Inferior parietal cortex (tissue), 1 donor: ENCODE results near the gene CSPG5.

Experiments used
- DNase-seq: peaks from one replicate; pipeline ENCODE4 v3.0.0-alpha.2; 2016; ENCODE audit errors: extremely low spot score

The CSPG5 gene

GRCh38 chr3:47578691-47579632, at the start of gene CSPG5:
Gene CSPG5, minus strand, starts transcription at chr3:47578865. Its CDS starts 172 bp downstream, at chr3:47578693.
- no peak for DNase-seq

DNA sequence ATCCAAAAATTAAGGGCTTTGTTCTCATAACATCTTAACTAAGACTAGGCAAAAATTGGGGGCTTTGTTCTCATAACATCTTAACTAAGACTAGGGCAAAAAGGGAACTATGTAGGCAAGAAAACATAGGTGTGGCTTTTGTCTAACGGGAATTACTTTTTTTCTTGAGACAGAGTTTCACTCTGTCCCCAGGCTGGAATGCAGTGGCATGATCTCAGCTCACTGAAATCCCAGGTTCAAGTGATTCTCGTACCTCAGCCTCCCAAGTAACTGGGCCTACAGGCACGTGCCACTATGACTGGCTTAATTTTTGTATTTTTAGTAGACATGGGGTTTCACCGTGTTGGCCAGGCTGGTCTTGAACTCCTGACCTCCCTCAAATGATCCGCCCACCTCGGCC, 49.8 kb upstream of the CSPG5 start:
- DNase-seq = no peak

GRCh38 chr3:47622671-47623461, 44.2 kb upstream of the CSPG5 start:
- DNase-seq = no peak

GRCh38 chr3:47617086-47618010, 38.7 kb upstream of the CSPG5 start:
- DNase-seq = no peak

DNA sequence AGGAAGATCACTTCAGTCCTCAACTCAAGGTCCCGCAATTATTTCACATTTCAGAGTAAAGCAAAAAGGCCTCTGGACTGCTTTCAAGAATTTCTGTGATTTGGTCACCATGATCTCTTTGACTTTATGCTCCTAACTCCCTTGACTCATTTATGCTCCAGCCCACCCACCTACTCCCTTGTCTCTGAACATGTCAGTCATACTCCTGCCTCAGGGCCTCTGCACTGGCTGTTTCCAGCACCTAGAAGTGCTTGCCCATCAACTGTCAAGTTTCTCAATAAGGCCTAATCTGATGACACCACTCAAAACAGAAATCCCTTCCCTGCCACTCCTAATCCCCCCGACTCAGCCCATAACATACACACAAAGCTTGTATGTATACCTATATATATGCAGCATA, 36.1 kb upstream of the CSPG5 start:
- DNase-seq = no peak

DNA sequence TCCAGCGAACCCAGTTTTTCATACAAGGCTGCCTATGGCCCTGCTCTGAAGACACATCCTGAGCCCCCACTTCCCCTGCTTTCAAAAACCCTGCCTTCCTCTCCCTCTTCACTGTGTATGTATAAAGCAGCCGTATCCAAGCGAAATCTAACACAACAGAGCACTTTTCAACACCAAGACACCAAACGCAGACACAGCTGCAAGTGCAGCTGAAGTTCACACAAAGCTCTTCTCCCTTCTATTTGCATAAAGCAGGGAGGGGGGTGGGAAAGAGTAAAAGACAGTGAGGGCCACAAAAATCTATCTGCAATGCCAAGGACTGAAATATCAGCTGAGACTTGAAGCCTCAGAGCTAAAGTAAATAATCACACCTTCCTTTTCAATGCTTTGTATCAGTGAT, 35.1 kb upstream of the CSPG5 start:
- peak; percentile 51 for DNase-seq

DNA sequence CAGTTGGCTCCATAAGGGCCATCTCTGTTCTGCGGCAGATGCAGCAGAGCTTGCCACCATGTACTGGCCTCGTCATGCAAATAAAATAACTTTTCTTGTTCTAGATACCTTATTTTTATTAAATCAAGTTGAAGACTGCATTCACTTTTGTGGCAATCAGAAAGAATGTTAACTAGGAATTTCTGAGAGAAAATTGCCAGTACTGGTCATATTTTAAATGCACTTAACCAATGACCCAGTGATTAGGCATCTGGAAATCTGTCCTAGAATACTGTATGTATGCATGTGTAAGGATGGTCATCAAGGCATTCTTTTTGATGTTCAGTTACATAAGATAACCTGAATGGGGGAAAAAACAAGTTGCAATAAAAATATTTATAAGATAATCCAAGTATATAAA, 34.2 kb upstream of the CSPG5 start:
- no peak for DNase-seq

- peak; percentile 70 for DNase-seq
These were observed 33.5 kb upstream of the CSPG5 start for GRCh38 chr3:47612178-47612577.

DNA sequence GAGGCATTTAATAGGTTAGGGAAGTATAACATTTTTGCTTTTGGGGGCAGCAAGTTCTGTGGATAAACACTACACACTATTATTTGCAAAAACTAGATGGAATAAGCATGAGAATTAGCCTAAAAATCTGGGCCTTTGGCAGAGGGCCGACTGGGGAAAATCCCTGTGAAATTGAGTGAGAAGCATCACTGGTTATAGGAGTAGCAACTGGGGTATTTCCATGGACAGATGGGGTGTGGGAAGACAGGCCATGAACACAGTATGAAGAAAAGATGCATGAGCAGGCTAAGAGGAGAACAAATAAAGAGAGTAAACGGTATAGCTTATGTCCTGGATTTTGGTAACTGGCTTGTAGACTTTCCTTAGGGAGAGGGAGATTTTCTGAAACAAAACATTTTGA, 32.9 kb upstream of the CSPG5 start:
- DNase-seq = peak; percentile 53

GRCh38 chr3:47610583-47610982, 31.9 kb upstream of the CSPG5 start:
- DNase-seq = no peak

DNA sequence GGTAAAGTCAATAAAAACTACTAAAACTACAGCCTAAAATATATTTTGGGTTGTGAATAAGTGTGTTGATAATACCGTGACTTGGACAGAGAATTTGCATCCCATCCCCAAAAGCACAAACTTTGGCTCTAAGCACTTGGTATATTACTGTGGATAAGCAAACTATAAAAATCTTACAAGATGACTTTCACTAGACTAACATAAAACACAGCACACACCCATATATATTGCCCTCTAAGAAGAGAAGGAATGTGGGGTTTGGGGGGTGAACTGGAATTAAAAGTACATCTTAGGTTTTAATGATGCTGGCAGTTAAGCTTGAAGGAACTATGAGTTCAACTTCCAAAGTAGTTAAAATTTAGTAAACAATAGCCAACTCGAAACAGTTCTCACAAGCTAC, 28.7 kb upstream of the CSPG5 start:
- DNase-seq = no peak

GRCh38 chr3:47606165-47606564, 27.5 kb upstream of the CSPG5 start:
- DNase-seq = no peak

DNA sequence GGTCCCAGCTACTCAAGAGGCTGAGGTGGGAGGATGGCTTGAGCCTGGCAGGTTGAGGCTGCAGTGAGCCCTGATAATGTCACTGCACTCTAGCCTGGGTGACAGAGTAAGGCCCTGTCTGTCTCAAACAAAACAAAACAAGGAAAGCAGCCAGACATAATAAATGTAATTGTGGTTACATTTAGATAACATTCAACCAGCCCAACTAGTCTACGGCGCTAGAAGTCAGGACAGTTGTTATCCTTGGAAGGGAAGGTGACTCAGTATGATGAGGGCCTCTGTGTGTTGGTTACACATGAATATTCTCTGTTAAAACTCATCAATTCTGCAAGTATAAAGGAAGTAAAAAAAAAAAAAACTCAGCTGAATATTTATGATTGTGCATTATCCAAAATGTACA, 27.0 kb upstream of the CSPG5 start:
- no peak for DNase-seq

DNA sequence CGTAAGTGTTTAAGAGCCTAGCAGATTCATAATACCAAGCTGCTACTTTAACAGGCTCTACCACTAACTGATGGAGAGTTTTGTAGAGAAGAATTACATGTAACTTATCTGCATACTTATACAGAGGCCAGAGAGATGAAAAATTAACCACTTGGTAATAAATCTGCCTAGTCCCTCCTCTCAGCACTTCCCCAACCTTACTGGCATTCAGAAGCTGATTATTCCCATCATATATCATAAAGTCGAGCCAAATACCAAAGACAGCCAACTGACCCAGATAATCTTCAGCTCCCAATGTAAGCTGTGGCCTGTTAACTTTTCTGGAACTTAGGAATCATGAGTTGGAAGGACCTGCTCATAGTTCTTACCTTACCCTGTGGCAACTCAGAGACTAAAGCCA, 25.5 kb upstream of the CSPG5 start:
- DNase-seq = no peak

- no peak for DNase-seq
These were observed 24.7 kb upstream of the CSPG5 start for GRCh38 chr3:47603332-47603731.

- DNase-seq = no peak
These were observed 22.6 kb upstream of the CSPG5 start for GRCh38 chr3:47601281-47601680.

DNA sequence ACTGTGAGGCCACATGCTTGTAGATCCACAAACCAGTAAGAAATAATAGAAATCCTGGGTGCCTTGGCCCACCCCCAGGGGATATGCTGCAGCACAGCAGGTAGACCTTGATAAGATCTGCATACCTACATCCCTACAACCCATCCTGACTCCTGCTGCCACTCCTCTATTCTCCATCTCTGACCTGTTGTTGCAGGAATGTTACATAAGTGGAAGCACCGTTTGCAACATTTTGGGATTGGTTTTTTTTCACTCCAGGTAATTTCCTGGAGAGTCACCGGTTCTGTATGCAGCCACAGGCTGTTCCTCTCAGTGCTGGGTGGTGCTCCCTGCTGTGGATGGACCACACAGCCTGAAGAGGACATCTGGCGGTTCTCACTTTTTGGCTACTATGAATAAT, 16.1 kb upstream of the CSPG5 start:
- no peak for DNase-seq

DNA sequence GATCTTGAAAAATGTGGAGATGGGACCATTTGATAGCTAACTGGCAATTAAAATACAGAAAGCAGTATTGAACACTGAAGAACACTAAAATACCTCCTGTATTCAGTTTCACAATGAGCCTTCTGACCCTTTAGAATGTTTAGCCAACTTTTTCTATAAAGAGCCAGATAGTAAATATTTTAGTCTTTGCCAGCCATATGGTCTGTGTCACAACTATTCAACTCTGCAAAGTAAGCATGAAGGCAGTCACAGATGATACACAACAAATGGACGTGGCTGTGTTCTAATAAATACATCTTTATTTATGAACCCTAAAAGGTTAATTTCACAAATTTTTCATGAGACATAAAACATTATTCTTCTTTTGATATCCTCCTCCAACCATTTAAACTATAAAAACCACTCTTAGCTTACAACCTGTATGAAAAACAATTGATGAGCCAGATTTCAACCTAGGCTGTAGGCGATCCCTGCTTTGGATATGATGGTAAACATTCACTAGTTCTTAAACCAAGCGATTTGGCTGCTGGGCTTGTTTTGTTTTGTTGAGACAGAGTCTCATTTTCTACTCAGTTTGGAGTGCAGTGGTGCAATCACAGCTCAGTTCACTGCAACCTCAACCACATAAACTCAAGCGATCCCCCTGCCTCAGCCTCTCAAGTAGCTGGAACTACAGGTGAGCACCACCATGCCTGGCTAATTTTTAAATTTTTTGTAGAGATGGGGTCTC, 13.6 kb upstream of the CSPG5 start:
- DNase-seq = no peak

DNA sequence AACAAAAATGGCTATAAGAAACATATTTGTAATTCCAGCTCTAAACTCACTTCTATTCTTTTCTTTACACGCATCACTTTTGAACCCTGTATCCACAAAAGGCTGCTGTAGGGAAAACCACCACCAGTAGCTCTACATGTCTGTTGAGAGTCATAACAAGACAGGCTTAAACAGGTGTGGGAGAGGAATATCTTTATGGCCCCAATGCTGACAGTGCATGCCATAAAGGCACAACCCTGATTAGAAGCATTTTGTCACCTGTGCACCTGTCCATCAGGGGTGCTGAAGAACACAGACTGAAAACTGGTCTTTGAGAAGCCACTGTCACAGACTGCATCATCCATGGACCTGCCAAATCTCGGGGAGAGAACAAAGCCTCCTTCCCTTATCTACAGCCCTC, 11.6 kb upstream of the CSPG5 start:
- no peak for DNase-seq

DNA sequence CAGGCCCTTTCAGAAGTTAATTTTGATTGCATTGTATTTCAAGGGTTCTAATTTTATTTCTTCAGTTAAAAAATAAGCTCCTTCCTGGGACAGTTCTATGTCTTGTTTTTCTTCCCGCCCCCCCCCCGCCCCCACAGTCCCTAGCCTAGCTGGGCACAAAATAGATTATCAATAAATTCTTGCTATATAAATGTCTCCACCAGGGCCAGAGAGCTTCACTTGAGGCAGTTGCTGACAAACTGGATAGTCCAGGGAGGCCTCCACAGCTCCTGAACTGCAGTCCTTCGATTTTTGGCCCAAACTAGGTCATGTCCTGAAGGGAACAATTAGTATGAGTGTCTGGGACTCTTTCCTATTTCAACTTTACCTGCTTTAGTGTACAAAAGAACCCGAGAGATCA, 9.9 kb upstream of the CSPG5 start:
- no peak for DNase-seq

DNA sequence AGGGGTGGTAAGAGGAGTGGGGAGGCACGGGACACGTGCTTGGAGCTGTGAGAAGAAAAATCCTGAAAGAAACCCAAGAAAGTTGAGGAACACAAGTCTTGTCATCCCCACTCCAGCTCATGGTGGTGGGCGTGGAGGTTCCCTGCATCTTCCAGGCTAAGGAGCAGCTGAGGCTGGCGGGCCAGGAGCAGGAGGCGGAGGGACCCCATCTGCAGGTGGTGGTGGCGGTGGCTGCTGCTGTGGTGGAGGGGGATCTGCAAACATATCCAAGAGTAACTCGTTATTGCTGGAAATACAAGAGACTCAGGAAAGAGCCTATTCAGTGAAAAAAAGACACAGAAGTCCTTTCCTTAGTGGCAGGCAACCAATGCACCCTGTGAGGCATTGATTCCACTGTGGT, 9.4 kb upstream of the CSPG5 start:
- DNase-seq = no peak
